HG03280 (cell line): ENCODE data around the gene FAM98C.
"Not testable (repeated sequence)": the region's sequence is repeated elsewhere in the genome, so short reads cannot be mapped to it uniquely, and the experiment has no call there.

Source experiments
- ATAC-seq: cut with Tn5 transposase; IDR thresholded peaks from one replicate; pipeline ENCODE4 v1.9.1; 2021; ENCODE audit warnings: mild to moderate bottlenecking, moderate library complexity; ENCODE audit not compliant: unreplicated experiment

The FAM98C gene

DNA sequence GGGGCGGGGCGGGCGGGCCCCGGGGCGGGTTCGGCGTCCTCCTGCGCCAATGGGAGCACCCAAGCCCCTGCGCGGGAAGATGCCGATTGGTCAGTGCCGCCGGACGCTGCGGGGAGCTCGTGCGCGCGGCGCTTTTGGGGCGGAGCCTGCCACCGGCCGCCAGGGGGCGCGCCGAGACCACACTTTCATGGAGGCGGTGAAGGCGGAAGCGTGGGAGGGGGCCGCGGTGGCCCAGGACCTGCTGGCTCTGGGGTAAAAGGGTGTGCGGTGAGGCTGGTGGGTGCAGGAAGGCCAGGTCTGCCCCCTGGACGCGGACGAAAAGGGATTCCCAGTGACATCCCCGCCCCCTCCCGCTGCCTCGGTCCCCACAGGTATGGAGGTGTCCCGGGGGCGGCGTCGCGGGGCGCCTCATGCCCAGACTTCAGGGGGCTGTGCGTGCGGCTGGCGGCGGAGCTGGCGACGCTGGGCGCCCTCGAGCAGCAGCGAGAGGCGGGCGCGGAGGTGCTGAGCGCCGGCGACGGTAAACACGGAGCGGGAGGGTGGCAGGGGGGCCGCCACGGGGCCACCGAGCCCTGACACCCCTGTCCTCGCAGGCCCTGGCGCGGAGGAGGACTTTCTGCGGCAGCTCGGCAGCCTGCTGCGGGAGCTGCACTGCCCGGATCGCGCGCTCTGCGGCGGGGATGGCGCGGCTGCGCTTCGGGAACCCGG lies at the start of gene FAM98C:
Gene FAM98C, plus strand, starts transcription at position 127 of the 708 bp plus-strand sequence. Its CDS starts 61 bp downstream, at position 188.
- peak; percentile 94 for ATAC-seq

GRCh38 chr19:38355728-38356725 lies 46.9 kb upstream of the FAM98C start:
- no peak for ATAC-seq

GRCh38 chr19:38358071-38358470 lies 44.8 kb upstream of the FAM98C start:
- no peak for ATAC-seq

- ATAC-seq = no peak
These were observed 43.5 kb upstream of the FAM98C start for GRCh38 chr19:38359242-38360021.

DNA sequence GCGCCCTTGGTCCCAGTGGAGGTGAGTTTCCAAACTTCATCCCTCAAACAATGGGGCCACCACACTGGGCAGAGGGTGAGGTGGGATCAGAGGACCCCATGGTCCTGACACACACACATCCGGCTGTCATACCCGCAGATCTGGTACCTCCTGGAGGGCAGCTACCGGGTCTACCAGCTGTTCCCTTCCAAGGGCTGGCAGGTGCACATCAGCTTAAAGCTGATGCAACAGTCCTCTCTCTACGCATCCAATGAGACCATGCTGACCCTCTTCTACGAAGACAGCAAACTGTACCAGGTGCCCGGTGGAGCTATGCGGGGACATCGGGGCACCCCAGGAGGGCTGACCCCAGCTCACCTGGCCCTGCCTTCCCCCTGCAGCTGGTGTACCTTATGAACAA lies 42.5 kb upstream of the FAM98C start:
- no peak for ATAC-seq

DNA sequence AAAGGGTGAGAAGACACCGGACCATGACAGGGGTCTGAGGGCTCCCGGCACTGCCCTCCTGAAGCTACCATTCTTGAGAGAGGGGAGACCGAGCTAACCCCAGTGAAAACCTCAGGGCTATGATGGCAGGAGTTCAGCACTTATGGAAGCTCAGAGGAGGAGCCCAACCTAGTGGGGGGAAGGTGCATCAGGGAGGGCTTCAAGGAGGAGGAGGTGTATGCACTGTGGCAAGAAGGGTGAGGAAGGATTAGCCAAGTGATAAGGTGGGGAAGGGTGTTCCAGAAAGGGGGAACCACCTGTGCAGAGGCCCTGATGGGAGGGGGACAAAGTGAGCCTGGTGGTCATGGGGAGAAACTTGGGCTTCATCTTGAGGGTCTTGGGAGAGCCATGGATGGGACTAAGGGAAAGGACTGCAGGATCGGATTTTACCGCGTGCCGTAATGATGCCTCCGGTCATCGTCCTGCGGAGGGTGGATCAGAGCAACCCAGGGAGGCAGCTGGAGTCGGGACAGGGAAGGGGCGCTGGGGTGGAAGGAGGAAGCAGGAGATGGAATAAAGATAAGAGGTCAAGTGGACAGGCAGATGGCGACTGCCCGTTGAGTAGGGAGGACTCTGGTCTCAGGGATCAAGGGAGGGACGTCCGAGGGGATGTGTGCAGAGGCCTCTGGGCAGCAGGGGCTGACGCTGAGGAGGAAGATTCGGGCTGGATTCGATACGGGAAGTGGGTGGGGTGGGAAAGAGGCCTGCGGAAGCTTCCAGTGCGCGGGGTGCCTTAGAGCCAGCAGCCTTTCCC lies 41.9 kb upstream of the FAM98C start:
- ATAC-seq = peak; percentile 5

- ATAC-seq = peak; percentile 51
These were observed 41.2 kb upstream of the FAM98C start for GRCh38 chr19:38361633-38362075.

DNA sequence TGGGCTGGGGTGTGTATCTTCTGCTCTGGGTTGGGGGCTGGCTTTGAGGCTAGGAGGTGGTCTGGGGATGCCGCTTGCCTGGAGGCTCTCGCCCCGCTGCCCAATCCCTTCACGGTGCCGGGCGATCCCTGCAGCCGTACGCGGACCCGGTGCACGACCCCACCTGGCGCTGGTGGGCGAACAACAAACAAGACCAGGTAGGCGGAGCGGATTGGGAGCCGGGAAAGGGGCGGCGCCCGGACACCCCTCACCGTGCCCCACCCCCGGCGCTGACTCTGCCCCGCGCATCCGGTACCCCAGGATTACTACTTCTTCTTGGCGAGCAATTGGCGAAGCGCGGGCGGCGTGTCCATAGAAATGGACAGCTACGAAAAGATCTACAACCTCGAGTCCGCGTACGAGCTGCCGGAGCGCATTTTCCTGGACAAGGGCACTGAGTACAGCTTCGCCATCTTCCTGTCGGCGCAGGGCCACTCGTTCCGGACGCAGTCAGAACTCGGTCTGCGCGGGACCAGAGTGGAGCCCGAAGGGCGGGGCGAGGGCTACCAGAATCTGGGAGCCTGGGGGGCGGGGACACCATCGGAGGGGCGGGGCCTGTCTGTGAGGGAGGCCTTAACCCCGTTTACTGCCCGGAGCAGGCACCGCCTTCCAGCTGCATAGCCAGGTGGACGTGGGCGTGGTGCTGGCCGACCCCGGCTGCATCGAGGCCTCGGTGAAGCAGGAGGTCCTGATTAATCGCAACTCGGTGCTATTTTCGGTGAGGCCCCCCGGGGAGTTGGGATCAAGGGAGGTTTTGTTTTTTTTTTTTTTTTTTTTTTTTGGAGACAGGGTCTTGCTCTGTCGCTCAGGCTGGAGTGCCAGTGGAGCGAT lies 40.6 kb upstream of the FAM98C start:
- peak; percentile 54 for ATAC-seq

- not testable (repeated sequence) for ATAC-seq
These were observed 39.8 kb upstream of the FAM98C start for GRCh38 chr19:38362946-38363688.

GRCh38 chr19:38367041-38367440 lies 35.9 kb upstream of the FAM98C start:
- no peak for ATAC-seq

DNA sequence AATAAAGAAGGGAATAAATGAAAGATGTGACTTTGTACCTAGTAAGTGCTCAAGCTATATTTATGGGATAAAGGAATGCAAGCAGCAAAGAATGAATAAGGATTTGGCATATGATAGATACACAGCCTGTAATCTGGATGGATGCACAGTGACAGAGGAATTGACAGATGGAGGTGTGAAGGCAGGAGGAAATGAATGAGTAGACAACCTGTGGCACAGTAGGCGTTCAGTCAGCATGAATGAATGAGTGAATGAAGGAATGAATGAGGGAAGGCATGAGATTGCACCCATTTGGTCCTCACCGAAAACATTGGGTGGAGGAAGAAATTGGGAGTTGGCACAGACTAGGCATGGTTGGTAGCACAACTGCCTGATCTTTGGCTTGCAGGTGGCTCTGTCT lies 33.3 kb upstream of the FAM98C start:
- ATAC-seq = no peak

DNA sequence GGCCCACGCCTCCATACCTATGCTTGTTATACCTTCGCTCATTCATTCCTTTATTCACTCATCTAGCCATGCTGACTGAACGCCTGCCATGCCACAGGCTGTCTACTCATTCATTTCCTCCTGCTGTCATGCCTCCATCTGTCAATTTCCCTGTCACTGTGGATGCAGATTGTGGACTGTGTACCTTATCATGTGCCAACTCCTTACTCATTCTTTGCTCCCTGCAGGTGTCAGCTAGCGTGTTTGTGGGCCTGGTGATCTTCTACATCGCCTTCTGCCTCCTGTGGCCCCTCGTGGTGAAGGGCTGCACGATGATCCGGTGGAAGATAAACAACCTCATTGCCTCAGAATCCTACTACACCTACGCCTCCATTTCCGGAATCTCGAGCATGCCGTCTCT lies 32.6 kb upstream of the FAM98C start:
- no peak for ATAC-seq

- no peak for ATAC-seq
These were observed 31.8 kb upstream of the FAM98C start for GRCh38 chr19:38371081-38371480.

GRCh38 chr19:38373907-38374331 lies 29.0 kb upstream of the FAM98C start:
- no peak for ATAC-seq

DNA sequence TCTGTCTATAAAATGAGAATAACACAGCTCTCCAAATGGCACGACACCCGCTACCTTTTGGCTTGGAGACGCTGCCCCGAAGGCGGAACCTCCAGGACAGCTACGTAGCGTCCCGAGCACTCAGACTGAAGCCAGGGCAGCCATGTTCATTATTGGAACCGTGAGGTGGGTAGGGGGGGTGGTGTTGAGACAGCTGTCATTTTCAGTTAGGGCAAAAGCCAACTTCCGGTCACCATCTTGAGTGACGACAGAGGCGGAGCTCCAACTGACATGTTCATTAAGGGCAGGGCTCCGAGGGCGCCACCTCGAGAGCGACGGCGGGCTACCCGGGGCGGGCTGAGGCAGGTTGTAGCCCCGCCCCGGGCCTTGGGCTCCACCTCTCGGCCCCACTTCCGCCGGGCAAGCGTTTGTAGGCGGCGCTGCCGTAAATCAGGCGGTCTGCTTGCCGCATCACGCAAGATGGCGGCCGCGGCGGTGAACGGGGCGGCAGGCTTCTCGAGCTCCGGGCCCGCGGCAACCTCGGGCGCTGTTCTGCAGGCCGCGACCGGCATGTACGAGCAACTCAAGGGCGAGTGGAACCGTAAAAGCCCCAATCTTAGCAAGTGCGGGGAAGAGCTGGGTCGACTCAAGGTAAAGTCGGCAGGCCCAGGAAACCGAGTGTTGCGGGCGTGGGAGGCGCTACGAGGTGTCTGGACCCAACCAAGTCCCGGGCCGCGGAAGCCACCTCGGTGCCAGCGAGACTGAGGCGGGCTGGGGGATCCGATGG lies 28.4 kb upstream of the FAM98C start, which contains the start of gene PSMD8:
Gene PSMD8, plus strand, starts transcription at position 240 of the 766 bp plus-strand sequence. Its CDS starts 31 bp downstream, at position 271.
- peak; percentile 96 for ATAC-seq

DNA sequence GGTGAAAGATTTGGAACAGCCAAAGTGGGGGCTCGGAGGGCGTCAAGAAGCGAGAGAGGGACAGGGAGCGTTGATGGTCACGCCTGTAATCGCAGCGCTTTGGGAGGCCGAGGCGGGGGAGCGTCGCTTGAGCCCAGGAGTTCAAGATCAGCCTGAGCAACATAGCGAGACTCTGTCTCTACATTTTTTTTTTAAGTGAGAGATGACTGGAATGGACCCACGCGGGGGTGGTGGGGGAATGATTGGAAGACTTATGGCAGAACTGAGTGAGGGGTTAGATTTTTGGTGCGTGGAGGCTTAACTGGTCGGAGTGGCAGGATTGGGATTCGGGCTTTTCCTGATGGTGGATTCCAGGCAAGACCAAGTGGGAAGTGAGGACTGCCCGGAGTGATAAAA lies 27.8 kb upstream of the FAM98C start:
- ATAC-seq = no peak

- no peak for ATAC-seq
These were observed 27.1 kb upstream of the FAM98C start for GRCh38 chr19:38375748-38376147.

DNA sequence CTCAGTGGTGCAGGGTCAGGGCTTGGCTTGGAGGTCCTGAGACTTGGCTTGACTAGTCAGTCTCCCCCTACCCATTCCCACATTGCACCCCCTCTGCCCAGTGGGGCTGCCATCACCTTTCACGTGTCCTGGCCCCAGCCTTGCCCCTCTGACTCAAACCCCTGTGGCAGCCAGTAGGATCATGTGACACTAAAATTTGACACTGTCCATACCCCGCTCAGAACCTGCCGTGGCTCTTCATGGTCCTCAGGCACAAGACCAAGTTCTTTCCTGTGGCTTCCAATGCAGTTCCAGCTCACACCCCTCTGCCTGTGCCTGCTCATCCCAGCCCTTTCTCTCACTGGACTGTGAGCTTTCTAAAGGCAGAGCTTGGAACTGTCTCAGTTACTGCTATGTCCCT lies 26.3 kb upstream of the FAM98C start:
- no peak for ATAC-seq
